ENCODE results near the gene SLC2A14.

GRCh38 chr12:7859552-7859951, 13.2 kb downstream of the SLC2A14 start:
- TF ChIP-seq, protein P1, sequence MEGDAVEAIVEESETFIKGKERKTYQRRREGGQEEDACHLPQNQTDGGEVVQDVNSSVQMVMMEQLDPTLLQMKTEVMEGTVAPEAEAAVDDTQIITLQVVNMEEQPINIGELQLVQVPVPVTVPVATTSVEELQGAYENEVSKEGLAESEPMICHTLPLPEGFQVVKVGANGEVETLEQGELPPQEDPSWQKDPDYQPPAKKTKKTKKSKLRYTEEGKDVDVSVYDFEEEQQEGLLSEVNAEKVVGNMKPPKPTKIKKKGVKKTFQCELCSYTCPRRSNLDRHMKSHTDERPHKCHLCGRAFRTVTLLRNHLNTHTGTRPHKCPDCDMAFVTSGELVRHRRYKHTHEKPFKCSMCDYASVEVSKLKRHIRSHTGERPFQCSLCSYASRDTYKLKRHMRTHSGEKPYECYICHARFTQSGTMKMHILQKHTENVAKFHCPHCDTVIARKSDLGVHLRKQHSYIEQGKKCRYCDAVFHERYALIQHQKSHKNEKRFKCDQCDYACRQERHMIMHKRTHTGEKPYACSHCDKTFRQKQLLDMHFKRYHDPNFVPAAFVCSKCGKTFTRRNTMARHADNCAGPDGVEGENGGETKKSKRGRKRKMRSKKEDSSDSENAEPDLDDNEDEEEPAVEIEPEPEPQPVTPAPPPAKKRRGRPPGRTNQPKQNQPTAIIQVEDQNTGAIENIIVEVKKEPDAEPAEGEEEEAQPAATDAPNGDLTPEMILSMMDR (IDR thresholded peaks at IDR 0.05; ENCODE audit: insufficient read depth, low read length) = no peak
- TF ChIP-seq POLR2AphosphoS5 (IDR thresholded peaks at IDR 0.05; ENCODE audit: low read depth) (no peak), REST (IDR thresholded peaks at IDR 0.05; ENCODE audit: insufficient replicate concordance, low read depth) (no peak), GABPA (IDR thresholded peaks at IDR 0.05; ENCODE audit: low read depth) (no peak)
